Cardiac fibroblast (primary cell): ENCODE measurements around the gene ATP6V1G2.
"Not testable (repeated sequence)": the region's sequence is repeated elsewhere in the genome, so short reads cannot be mapped to it uniquely, and the experiment has no call there.

Source experiments
- DNase-seq, 2 donors: peaks; one replicate each; pipeline versions ENCODE4 v3.0.0 to v3.0.0-alpha.2; 2010; ENCODE audit warnings: low read depth in 2 of 2
- H3K4me3 ChIP-seq, 2 donors: replicated peaks in 1 of 2; 1 replicate in 1 of 2; 2 replicates in 1 of 2; pipeline ENCODE4 v1.5.1; 2011; ENCODE audit warnings: low read depth in 2 of 2, low read length in 2 of 2, mild to moderate bottlenecking in 2 of 2, moderate library complexity in 1 of 2
- CTCF ChIP-seq: IDR thresholded peaks from one replicate; pipeline ENCODE4 v1.5.1; 2011; ENCODE audit warnings: low read depth, mild to moderate bottlenecking, low read length, inconsistent platforms

ATP6V1G2 gene

GRCh38 chr6:31546339-31546957 is at the start of gene ATP6V1G2:
ATP6V1G2 (minus strand) TSS chr6:31546608; CDS start chr6:31546559, 49 bp downstream.
- peak; percentile 94 to 95 for DNase-seq
- peak; percentile 100 for TF ChIP-seq CTCF
- H3K4me3 ChIP-seq = peak within 1 kb of the TSS; percentile 42 to 54

DNA sequence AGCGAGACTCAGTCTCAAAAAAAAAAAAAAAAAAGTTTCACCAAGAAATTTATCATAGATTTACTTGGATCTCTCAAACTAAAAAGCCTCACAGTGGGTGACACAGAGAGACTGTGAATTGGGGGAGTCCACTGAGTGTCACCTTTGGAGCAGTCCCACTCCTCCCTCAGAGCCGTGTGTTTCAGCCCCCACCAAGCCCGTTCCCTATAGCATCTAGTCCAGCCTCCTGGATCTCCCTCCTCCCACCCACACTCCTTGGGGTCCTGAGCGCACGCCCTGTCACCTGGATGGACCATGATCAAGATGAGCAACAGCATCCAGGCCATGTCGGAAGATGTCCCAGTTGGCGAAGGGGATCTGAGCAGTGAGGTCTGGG is 46.0 kb upstream of the ATP6V1G2 start:
- no peak overlapping the region for H3K4me3 ChIP-seq
- TF ChIP-seq CTCF = no peak
- DNase-seq = no peak

DNA sequence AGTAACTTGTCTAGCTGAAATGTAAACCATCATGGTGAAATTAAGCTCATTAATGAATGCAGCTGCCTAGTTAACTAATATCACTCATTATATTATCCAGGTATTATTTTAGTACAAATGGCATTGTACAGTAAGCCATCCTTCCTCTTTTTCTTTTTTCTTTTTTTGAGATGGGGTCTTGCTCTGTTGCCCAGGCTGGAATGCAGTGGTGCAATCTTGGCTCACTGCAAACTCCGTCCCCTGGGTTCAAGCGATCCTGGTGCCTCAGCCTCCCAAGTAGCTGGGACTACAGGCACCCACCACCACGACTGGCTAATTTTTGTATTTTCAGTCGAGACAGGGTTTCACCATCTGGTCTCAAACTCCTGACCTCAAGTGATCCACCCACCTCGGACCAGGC is 44.3 kb upstream of the ATP6V1G2 start:
- not testable (repeated sequence) for DNase-seq

GRCh38 chr6:31588871-31589650 is 42.7 kb upstream of the ATP6V1G2 start:
- no peak for DNase-seq
- TF ChIP-seq CTCF = no peak
- no peak overlapping the region for H3K4me3 ChIP-seq

More for the DNA sequence above, 44.3 kb upstream of the ATP6V1G2 start:
- H3K4me3 ChIP-seq = not testable (repeated sequence)

- no peak overlapping the region for H3K4me3 ChIP-seq
- TF ChIP-seq CTCF = no peak
- no peak for DNase-seq
These were observed 41.7 kb upstream of the ATP6V1G2 start for GRCh38 chr6:31587791-31588777.

- H3K4me3 ChIP-seq = no peak overlapping the region
- DNase-seq = no peak
- no peak for TF ChIP-seq CTCF
These were observed 40.3 kb upstream of the ATP6V1G2 start for GRCh38 chr6:31586599-31587281.
